Liver (tissue), 9 donors: ENCODE data around the gene ZNF697. TPM values are rescaled to one million over a fixed set of nuclear protein-coding genes. Genes with fewer than 3 reads are reported as not detected.

Source experiments
- DNase-seq: peaks from one replicate; pipeline ENCODE4 v3.0.0-alpha.2; 2017; ENCODE audit warnings: low spot score
- H3K27ac ChIP-seq, 2 donors: one replicate each; pipeline ENCODE4 v1.7.0; 2013; ENCODE audit warnings: inconsistent platforms in 2 of 2, low read length in 2 of 2, control low read depth in 1 of 2, low read depth in 1 of 2, mild to moderate bottlenecking in 1 of 2
- H3K27me3 ChIP-seq, 4 donors: one replicate each; pipeline versions ENCODE4 v1.6.1 to v1.7.0; 2013; ENCODE audit warnings: low read length in 3 of 4, inconsistent platforms in 1 of 4, mild to moderate bottlenecking in 1 of 4, moderate library complexity in 1 of 4; ENCODE audit not compliant: control insufficient read depth in 4 of 4, insufficient read depth in 4 of 4
- H3K36me3 ChIP-seq, 4 donors: one replicate each; pipeline versions ENCODE4 v1.6.1 to v1.7.0; 2013; ENCODE audit warnings: low read length in 3 of 4, mild to moderate bottlenecking in 3 of 4, low read depth in 1 of 4, moderate library complexity in 1 of 4; ENCODE audit not compliant: control insufficient read depth in 4 of 4, insufficient read depth in 3 of 4
- H3K4me1 ChIP-seq, 4 donors: one replicate each; pipeline versions ENCODE4 v1.6.1 to v1.7.0; 2013; ENCODE audit warnings: low read length in 3 of 4, mild to moderate bottlenecking in 3 of 4, moderate library complexity in 1 of 4; ENCODE audit not compliant: control insufficient read depth in 4 of 4, insufficient read depth in 4 of 4
- H3K4me3 ChIP-seq, 3 donors: one replicate each; pipeline versions ENCODE4 v1.6.1 to v1.7.0; 2013; ENCODE audit warnings: low read length in 3 of 3, control low read depth in 1 of 3, low read depth in 1 of 3, mild to moderate bottlenecking in 1 of 3
- H3K9ac ChIP-seq, 2 donors: one replicate each; pipeline ENCODE4 v1.7.0; 2013; ENCODE audit warnings: low read length in 2 of 2, mild to moderate bottlenecking in 2 of 2, moderate library complexity in 2 of 2, control low read depth in 1 of 2, low read depth in 1 of 2
- H3K9me3 ChIP-seq, 4 donors: one replicate each; pipeline versions ENCODE4 v1.6.1 to v1.7.0; 2013; ENCODE audit warnings: low read length in 3 of 4; ENCODE audit not compliant: control insufficient read depth in 4 of 4
- EGR1 ChIP-seq, 2 donors: IDR thresholded peaks; 2 replicates each; pipeline ENCODE4 v1.6.1; 2016 to 2018; ENCODE audit warnings: antibody characterized with exemption in 2 of 2, low read depth in 2 of 2
- GABPA ChIP-seq, 2 donors: IDR thresholded peaks in 1 of 2; conservative IDR thresholded peaks in 1 of 2; 2 replicates each; pipeline ENCODE4 v1.6.1; 2016; ENCODE audit warnings: antibody characterized with exemption in 2 of 2, mild to moderate bottlenecking in 1 of 2, moderate library complexity in 1 of 2
- HNF4G ChIP-seq: IDR thresholded peaks from 2 replicates; pipeline ENCODE4 v1.6.1; 2016; ENCODE audit warnings: antibody characterized with exemption
- JUND ChIP-seq, 2 donors: IDR thresholded peaks; 2 replicates each; pipeline ENCODE4 v1.6.1; 2016; ENCODE audit warnings: antibody characterized with exemption in 2 of 2
- NR2F2 ChIP-seq: IDR thresholded peaks from 2 replicates; pipeline ENCODE4 v1.6.1; 2016; ENCODE audit warnings: antibody characterized with exemption
- RAD21 ChIP-seq, 2 donors: IDR thresholded peaks; 2 replicates each; pipeline ENCODE4 v1.6.1; 2016; ENCODE audit warnings: antibody characterized with exemption in 2 of 2, mild to moderate bottlenecking in 2 of 2
- RXRA ChIP-seq, 2 donors: IDR thresholded peaks; 2 replicates each; pipeline ENCODE4 v1.6.1; 2017 to 2018; ENCODE audit warnings: antibody characterized with exemption in 2 of 2, mild to moderate bottlenecking in 1 of 2
- SP1 ChIP-seq: IDR thresholded peaks from 2 replicates; pipeline ENCODE4 v1.6.1; 2018; ENCODE audit warnings: antibody characterized with exemption, mild to moderate bottlenecking
- TAF1 ChIP-seq: conservative IDR thresholded peaks from 2 replicates; pipeline ENCODE4 v1.6.1; 2016; ENCODE audit warnings: antibody characterized with exemption, mild to moderate bottlenecking
- YY1 ChIP-seq: IDR thresholded peaks from 2 replicates; pipeline ENCODE4 v1.6.1; 2016; ENCODE audit warnings: antibody characterized with exemption, mild to moderate bottlenecking
- WGBS: extraction: QIAGEN DNeasy Blood & Tissue Kit; methylation state at CpG from one replicate; pipeline ENCODE4 v1.1.7; 2013; 5-methylcytosine and 5-hydroxymethylcytosine counted together
- polyA plus RNA-seq, 2 donors: library from polyadenylated mRNA; stranded (reverse) in 1 of 2; unstranded in 1 of 2; fragments of 200-250 nt in 1 of 2; fragments of >200 nt in 1 of 2; fragmentation: Nextera tagmentation in 1 of 2; extraction: Ambion mirVana in 1 of 2; gene quantifications; one replicate each; pipeline versions ENCODE4 v1.2.1 to v1.2.3, GENCODE V29; 2013 to 2015
- total RNA-seq, 2 donors: library from RNA; depleted of rRNA; stranded (reverse); fragments of >200 nt; gene quantifications; one replicate each; pipeline ENCODE4 v1.2.3, GENCODE V29; 2014
- TF ChIP-seq, protein P1 (sequence below): IDR thresholded peaks from 2 replicates; pipeline ENCODE4 v1.6.1; 2016; ENCODE audit warnings: antibody characterized with exemption
- TF ChIP-seq, protein P2 (sequence below): IDR thresholded peaks from 2 replicates; pipeline ENCODE4 v1.6.1; 2016; ENCODE audit warnings: antibody characterized with exemption, mild to moderate bottlenecking
- TF ChIP-seq, protein P3 (sequence below): IDR thresholded peaks from 2 replicates; pipeline ENCODE4 v1.6.1; 2016; ENCODE audit warnings: antibody characterized with exemption
- TF ChIP-seq, protein P4 (sequence below): IDR thresholded peaks from 2 replicates; pipeline ENCODE4 v1.6.1; 2016; ENCODE audit warnings: antibody characterized with exemption
- donor health status: healthy.
- donor health status: healthy.
- donor health status: healthy.
- donor health status: healthy.
- donor health status: healthy.

Gene ZNF697
- total and polyA plus RNA-seq, 4 donors, result 0.89 to 4.5 (median 3.2) TPM

DNA sequence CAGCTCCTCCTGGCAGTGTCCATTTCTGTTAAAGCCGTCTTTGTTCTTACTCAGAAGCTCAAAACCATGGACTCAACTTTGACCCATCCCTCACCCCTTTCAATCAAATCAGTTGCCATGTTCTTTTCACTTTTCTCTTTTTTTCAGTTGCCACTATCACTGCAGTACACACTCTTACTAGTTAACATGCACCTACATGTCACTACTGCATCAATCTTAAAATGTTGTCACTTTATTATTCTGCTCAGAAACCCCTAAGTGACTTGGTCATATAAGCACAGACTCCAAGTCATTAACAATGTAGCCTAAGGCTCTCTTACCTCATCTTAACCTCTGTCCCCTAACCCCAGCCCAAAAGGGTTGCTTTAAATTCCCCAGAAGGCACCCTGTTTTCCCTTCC lies 9.0 kb downstream of the ZNF697 start:
- no peak for TF ChIP-seq GABPA (IDR thresholded peaks at IDR 0.05 in 1 of 2, conservative IDR thresholded peaks at IDR 0.05 in 1 of 2)
- TF ChIP-seq SP1, result no peak
- no peak for TF ChIP-seq RXRA (IDR thresholded peaks at IDR 0.05)
- TF ChIP-seq, protein P1, sequence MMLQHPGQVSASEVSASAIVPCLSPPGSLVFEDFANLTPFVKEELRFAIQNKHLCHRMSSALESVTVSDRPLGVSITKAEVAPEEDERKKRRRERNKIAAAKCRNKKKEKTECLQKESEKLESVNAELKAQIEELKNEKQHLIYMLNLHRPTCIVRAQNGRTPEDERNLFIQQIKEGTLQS, result no peak
- no peak for TF ChIP-seq HNF4G
- TF ChIP-seq, protein P2, sequence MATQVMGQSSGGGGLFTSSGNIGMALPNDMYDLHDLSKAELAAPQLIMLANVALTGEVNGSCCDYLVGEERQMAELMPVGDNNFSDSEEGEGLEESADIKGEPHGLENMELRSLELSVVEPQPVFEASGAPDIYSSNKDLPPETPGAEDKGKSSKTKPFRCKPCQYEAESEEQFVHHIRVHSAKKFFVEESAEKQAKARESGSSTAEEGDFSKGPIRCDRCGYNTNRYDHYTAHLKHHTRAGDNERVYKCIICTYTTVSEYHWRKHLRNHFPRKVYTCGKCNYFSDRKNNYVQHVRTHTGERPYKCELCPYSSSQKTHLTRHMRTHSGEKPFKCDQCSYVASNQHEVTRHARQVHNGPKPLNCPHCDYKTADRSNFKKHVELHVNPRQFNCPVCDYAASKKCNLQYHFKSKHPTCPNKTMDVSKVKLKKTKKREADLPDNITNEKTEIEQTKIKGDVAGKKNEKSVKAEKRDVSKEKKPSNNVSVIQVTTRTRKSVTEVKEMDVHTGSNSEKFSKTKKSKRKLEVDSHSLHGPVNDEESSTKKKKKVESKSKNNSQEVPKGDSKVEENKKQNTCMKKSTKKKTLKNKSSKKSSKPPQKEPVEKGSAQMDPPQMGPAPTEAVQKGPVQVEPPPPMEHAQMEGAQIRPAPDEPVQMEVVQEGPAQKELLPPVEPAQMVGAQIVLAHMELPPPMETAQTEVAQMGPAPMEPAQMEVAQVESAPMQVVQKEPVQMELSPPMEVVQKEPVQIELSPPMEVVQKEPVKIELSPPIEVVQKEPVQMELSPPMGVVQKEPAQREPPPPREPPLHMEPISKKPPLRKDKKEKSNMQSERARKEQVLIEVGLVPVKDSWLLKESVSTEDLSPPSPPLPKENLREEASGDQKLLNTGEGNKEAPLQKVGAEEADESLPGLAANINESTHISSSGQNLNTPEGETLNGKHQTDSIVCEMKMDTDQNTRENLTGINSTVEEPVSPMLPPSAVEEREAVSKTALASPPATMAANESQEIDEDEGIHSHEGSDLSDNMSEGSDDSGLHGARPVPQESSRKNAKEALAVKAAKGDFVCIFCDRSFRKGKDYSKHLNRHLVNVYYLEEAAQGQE, result no peak
- TF ChIP-seq YY1, result no peak
- no peak overlapping the region for H3K27ac ChIP-seq
- H3K4me1 ChIP-seq, result peaks cover 0 to 1% (median 0%) of the 10 kb centered on the region in 4 donors
- H3K27me3 ChIP-seq, result no peaks in the 10 kb centered on the region
- H3K9me3 ChIP-seq, result no peaks in the 10 kb centered on the region
- 98% methylated on average over 1 of the region's 1 CpG for WGBS
- DNase-seq, result no peak
- no peak overlapping the region for H3K9ac ChIP-seq
- H3K4me3 ChIP-seq, result no peak overlapping the region
- peaks cover 0 to 2% (median 0%) of the 10 kb centered on the region in 4 donors for H3K36me3 ChIP-seq

DNA sequence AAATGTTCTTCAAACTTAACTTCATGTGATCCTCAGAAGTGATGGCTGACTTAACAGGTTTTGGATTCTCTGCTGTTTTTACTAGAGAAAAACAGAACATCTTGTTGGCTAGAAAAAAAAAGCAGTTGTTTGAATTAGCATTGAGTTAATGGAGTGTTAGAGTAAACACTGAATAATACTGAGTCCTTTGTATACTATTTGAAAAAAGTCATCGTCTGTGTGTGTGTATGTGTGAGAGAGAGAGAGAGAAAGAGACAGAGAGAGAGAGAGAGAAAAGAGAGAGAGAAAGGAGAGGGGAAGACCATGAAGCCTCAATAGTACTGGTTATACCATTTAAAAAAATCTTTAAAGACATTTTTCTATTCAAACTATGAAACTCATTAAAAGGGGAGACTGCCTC lies 10.4 kb downstream of the ZNF697 start:
- Histone ChIP-seq H3K9ac (no peak overlapping the region), H3K9me3 (no peaks in the 10 kb centered on the region), H3K4me3 (no peak overlapping the region), H3K27ac (no peak overlapping the region), H3K27me3 (no peaks in the 10 kb centered on the region), H3K4me1 (peaks cover 0 to 3% (median under 1%) of the 10 kb centered on the region in 4 donors), H3K36me3 (peaks cover 0 to 2% (median 0%) of the 10 kb centered on the region in 4 donors)
- no peak for DNase-seq
- 60% methylated on average over 1 of the region's 1 CpG for WGBS
- TF ChIP-seq, protein P3, sequence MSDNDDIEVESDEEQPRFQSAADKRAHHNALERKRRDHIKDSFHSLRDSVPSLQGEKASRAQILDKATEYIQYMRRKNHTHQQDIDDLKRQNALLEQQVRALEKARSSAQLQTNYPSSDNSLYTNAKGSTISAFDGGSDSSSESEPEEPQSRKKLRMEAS, result no peak
- TF ChIP-seq EGR1 (IDR thresholded peaks at IDR 0.05; ENCODE audit: low read depth in 2 of 2), result no peak
- TF ChIP-seq GABPA (IDR thresholded peaks at IDR 0.05 in 1 of 2, conservative IDR thresholded peaks at IDR 0.05 in 1 of 2), result no peak
- no peak for TF ChIP-seq RAD21 (IDR thresholded peaks at IDR 0.05)
- no peak for TF ChIP-seq TAF1
- TF ChIP-seq JUND (IDR thresholded peaks at IDR 0.05), result no peak
- TF ChIP-seq NR2F2, result no peak
- TF ChIP-seq, protein P4, sequence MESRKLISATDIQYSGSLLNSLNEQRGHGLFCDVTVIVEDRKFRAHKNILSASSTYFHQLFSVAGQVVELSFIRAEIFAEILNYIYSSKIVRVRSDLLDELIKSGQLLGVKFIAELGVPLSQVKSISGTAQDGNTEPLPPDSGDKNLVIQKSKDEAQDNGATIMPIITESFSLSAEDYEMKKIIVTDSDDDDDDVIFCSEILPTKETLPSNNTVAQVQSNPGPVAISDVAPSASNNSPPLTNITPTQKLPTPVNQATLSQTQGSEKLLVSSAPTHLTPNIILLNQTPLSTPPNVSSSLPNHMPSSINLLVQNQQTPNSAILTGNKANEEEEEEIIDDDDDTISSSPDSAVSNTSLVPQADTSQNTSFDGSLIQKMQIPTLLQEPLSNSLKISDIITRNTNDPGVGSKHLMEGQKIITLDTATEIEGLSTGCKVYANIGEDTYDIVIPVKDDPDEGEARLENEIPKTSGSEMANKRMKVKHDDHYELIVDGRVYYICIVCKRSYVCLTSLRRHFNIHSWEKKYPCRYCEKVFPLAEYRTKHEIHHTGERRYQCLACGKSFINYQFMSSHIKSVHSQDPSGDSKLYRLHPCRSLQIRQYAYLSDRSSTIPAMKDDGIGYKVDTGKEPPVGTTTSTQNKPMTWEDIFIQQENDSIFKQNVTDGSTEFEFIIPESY, result no peak
